Fibroblast of peridontal ligament (primary cell): ENCODE measurements around the gene KRTCAP2.
"Not testable (repeated sequence)": the region's sequence is repeated elsewhere in the genome, so short reads cannot be mapped to it uniquely, and the experiment has no call there.

Experiments used
- DNase-seq: peaks from one replicate; pipeline ENCODE4 v3.0.0-alpha.2; 2010; ENCODE audit errors: extremely low read depth

KRTCAP2 gene

DNA sequence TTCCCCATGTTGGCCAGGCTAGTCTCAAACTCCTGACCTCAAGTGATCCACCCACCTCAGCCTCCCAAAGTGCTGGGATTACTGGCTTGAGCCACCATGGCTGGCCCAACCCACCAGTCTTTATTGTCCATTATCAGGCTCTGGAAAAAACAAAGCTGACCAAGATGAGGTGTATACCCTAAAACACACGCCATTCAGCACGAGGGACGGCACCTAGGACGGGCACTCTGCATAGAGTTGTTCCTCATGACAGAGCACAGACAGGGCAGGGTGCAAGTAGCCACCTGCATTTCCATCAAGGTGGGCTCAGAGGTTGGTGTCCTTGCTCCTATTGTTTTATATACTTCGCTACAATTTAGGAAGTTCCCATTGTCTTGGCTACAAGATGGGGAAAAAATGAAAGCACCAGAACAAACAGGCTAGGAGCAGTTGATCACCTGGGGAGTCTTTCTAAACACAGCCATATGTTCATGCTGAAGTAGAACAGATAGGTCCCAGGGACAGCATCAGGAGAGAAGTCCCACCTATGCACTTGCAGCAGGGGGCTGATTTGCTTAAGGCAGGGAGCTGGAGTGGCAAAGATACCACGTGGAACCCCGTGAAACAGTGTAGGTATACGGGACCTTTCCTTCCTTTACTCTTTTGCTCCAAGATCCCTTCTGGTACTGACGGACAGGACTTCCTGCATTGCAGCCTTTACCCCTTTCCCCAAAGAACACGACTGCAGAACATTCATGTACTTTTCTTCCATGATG, 4.5 kb downstream of the KRTCAP2 start:
- DNase-seq = no peak

DNA sequence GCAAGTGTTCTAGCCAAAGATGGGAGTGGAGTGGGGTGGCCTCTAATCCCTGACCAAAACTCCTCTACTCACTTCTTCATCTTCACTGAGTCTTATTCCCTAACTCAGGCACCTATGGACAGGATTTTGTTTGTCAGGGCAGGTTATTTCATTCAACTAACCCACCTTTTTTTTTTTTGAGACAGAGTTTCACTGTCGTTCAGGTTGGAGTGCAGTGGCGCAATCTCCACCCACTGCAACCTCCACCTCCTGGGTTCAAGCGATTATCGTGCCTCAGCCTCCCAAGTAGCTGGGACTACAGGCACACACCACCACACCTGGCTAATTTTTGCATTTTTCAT, 5.0 kb downstream of the KRTCAP2 start:
- not testable (repeated sequence) for DNase-seq

GRCh38 chr1:155167166-155168104, 5.7 kb downstream of the KRTCAP2 start:
- peak; percentile 81 for DNase-seq

GRCh38 chr1:155166471-155167165, 6.5 kb downstream of the KRTCAP2 start:
- DNase-seq = no peak

DNA sequence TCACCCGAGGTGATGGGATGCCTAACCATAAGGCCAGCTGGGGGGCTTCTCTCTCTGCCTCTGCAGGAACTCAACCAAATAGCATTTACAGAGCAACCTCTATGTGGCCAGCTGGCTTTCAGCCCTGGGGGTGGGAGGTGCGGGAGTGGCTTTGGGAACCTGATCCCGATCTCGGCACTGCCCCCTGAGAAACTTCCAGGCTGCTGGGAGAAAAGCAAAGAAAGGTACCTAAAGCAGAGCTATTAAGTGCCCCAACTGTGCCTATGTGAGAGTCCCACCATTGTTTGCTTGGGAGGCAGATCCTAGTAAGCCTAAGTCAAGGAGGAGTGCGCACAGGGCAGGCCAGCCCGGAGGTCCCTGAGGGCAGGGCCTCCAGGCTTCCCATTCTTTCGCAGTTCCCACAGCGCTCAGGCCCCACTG, 7.0 kb downstream of the KRTCAP2 start:
- no peak for DNase-seq

DNA sequence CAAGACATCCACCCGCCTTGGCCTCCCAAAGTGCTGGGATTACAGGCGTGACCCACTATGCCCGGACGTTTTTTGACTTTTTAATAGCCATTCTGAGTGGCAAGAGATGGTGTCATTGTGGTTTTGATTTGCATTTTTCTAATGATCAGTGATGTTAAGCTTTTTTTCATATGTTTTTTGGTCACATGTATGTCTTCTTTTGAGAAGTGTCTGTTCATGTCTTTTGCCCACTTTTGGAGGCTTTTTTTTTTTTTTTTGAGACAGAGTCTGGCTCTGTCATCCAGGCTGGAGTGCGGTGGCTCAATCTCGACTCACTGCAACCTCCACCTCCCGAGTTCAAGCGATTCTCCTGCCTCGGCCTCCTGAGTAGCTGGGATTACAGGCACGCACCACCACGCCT, 8.5 kb downstream of the KRTCAP2 start:
- not testable (repeated sequence) for DNase-seq

DNA sequence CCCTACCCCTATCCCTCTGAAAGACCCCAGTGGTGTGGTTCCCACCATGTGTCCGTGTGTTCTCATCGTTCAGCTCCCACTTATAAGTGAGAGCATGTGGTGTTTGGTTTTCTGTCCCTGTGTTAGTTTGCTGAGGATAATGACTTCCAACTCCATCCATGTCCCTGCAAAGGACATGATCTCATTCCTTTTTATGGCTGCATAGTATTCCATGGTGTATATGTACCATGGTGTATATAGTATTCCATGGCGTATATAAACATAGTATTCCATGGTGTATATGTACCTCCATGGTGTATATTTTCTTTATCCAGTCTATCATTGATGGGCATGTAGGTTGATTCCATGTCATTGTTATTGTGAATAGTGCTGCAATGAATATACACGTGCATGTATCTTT, 9.3 kb downstream of the KRTCAP2 start:
- not testable (repeated sequence) for DNase-seq

- DNase-seq = not testable (repeated sequence)
These were observed 10.5 kb downstream of the KRTCAP2 start for GRCh38 chr1:155162631-155163030.

- no peak for DNase-seq
These were observed 13.0 kb downstream of the KRTCAP2 start for GRCh38 chr1:155160128-155160527.

DNA sequence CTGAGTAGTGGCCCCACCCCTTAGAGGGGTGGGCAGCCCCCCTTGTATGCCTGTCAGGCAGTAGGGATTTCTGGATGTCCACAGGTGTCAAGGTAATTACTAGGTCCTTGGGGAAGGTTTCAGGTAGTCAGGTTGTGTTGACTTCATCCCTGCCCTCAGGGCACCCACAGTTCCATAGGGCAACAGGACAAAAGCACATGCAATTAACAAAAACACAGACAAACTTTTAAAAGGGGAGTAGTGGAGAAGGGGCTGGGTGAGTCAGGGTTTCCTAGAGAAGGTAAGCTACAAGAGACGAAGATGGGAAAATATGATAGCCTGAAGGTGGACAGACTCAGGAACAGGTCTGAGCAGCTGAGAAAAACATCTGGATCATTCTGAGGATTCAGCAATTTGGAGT, 14.1 kb downstream of the KRTCAP2 start:
- DNase-seq = no peak

GRCh38 chr1:155155996-155156643, 17.0 kb downstream of the KRTCAP2 start:
- not testable (repeated sequence) for DNase-seq

GRCh38 chr1:155145491-155145890, 27.6 kb downstream of the KRTCAP2 start:
- DNase-seq = no peak

GRCh38 chr1:155141749-155142148, 31.4 kb downstream of the KRTCAP2 start:
- no peak for DNase-seq

- no peak for DNase-seq
These were observed 32.5 kb downstream of the KRTCAP2 start for GRCh38 chr1:155140630-155140953.

- DNase-seq = peak; percentile 70
These were observed 33.0 kb downstream of the KRTCAP2 start, which contains the start of gene DPM3 for GRCh38 chr1:155139895-155140629. DPM3 (minus strand) TSS chr1:155140531; CDS start chr1:155140240, 291 bp downstream.

DNA sequence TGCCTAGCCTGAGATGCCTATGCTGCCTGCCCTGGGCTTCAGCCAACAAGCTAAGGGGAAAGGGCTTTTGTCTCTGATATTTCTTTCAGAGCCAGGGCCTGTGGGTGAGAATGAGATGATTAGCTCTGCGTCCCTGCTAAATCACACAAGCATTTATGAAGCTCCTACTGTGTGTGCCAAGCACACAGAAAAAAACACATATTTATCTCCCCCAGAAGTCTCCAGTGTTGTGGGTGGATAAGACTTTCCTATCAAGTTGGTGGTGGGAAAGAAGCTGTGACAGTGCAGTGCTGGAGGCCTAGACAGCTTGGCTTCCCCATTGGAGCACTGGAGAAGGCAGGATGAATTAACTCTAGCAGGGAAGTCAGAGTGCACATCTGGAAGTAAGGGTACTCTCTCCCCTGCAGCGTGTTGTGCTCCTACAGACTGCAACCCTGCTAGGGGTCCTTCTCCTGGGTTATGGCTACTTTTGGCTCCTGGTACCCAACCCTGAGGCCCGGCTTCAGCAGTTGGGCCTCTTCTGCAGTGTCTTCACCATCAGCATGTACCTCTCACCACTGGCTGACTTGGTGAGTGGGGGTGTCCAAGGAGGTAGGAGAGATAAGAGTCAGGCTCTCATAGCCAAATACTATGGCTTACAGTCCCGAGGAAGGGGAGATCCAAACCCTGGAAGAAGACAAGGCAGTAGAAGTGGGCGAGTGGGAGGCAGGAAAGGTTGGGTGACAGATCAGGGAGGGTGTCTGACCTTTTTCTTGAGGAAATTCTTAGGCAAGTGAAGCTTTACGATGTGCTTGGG, 35.8 kb downstream of the KRTCAP2 start:
- DNase-seq = no peak

DNA sequence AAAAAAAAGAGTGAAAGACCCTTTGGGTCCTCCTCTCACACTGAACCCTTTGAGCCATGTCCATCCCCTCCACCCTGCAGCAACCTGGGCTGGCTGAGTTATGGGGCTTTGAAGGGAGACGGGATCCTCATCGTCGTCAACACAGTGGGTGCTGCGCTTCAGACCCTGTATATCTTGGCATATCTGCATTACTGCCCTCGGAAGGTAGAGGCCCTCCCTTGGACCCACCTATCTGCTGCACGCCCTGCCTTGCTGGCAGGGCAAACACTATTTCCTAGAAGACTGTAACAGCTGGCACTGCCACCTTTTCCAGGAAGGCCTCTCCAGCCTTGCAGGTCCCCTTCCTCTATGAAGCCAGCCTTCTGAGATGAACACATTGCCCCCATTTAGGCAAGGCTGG, 36.4 kb downstream of the KRTCAP2 start:
- no peak for DNase-seq

DNA sequence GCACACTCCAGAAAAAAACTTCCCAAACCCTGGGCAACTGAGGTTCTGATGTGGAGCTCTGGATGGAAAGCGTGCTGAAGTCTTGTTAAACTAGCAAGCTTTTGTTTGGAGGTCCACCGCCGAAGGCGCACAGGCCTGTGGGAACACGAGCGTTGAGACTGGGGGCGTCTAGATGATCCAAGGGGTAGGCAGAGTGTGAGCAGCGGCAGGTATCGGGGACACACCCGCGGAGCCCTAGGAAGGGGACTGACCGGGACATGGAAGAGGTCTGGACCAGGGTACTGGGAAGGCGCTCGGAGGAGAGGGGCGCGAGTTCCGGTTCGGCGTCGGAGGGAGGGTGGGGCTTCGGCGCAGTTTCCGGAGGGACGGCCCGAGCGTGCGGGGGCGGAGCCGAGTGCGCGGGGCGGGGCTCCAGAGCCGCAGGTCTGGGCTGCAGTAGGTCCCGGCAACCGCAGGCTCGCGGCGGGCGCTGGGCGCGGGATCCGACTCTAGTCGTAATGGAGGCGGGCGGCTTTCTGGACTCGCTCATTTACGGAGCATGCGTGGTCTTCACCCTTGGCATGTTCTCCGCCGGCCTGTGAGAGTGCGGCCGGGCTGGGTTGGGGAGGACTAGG, 37.6 kb downstream of the KRTCAP2 start, which contains the start of gene SLC50A1:
Gene SLC50A1 (plus strand): TSS at position 438 of the 614 bp plus-strand sequence. CDS start 60 bp downstream, at position 498.
- DNase-seq = peak; percentile 86

- peak; percentile 84 for DNase-seq
These were observed 38.2 kb downstream of the KRTCAP2 start for GRCh38 chr1:155134880-155135414.
